GM21619 (cell line): ENCODE data around the gene WNT7A.
"Not testable (repeated sequence)": the region's sequence is repeated elsewhere in the genome, so short reads cannot be mapped to it uniquely, and the experiment has no call there.

Source experiments
- ATAC-seq: cut with Tn5 transposase; IDR thresholded peaks from one replicate; pipeline ENCODE4 v1.9.1; 2021; ENCODE audit not compliant: unreplicated experiment

WNT7A gene

GRCh38 chr3:13879946-13880810 is at the start of gene WNT7A:
Gene WNT7A, minus strand, starts transcription at chr3:13880071. Its CDS starts 255 bp downstream, at chr3:13879816.
- no peak for ATAC-seq

DNA sequence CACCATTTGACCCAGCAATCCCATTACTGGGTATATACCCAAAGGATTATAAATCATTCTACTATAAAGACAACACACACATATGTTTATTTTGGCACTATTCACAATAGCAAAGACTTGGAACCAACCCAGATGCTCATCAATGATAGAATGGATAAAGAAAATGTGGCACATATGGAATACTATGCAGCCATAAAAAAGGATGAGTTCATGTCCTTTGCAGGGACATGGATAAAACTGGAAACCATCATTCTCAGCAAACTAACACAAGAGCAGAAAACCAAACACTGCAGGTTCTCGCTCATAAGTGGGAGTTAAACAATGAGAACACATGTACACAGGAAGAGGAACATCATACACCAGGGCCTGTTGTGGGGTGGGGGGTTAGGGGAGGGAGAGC is 48.9 kb upstream of the WNT7A start:
- not testable (repeated sequence) for ATAC-seq

GRCh38 chr3:13927295-13927694 is 47.4 kb upstream of the WNT7A start:
- no peak for ATAC-seq

- ATAC-seq = no peak
Observed at GRCh38 chr3:13916375-13916774, 36.5 kb upstream of the WNT7A start.

- no peak for ATAC-seq
Observed at GRCh38 chr3:13902648-13903238, 22.9 kb upstream of the WNT7A start.

- no peak for ATAC-seq
Observed at GRCh38 chr3:13901935-13902584, 22.2 kb upstream of the WNT7A start.

- no peak for ATAC-seq
Observed at GRCh38 chr3:13898346-13898745, 18.5 kb upstream of the WNT7A start.

GRCh38 chr3:13896473-13897154 is 16.7 kb upstream of the WNT7A start:
- peak; percentile 41 for ATAC-seq

- peak; percentile 98 for ATAC-seq
Observed at GRCh38 chr3:13895155-13896105, 15.6 kb upstream of the WNT7A start.

DNA sequence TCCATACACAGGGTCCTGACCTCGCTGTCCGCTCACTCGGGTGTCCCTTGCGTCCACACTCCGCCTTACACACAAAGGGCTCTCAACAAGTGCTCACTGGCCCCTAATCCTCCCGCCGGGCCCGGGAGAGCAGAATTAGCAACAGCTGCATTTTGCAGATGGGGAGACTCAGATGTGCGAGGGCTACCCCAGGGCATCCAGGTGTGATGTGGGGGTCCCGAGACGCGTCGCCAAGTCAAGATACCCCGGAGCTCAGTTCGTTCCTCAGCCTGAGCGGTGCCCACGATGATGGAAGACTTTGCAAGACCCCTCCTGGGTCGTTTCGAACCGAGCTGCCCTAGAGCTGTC is 14.9 kb upstream of the WNT7A start:
- no peak for ATAC-seq

- no peak for ATAC-seq
Observed at GRCh38 chr3:13894096-13894806, 14.4 kb upstream of the WNT7A start.

- no peak for ATAC-seq
Observed at GRCh38 chr3:13892304-13892703, 12.4 kb upstream of the WNT7A start.

DNA sequence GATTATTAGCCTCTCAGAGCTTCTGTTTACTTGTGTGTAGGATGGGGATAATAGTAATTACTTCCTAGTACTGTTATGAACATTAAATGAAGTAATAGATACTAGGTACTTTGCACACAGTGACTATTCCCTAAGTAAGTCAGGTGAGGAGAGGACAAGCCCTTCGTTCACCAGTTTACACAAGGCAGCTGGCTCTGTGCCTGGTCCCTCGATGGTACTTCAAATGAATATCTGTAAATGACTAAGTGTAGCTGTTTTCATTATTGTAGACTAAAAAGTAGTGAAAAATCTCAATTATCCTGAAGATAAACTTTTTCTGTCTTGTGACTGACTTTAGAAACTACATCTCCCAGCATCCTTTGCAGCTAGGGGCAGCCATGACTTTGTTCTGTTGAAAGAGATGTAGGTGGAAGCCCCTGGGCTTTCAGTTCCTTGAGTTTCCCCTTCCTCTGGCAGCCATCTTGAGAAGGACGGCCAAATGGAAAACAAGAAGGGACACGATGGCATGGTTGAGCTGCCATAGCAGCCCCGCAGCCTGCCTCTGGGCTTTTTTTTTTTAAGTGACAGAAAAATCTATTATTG is 11.7 kb upstream of the WNT7A start:
- ATAC-seq = no peak

DNA sequence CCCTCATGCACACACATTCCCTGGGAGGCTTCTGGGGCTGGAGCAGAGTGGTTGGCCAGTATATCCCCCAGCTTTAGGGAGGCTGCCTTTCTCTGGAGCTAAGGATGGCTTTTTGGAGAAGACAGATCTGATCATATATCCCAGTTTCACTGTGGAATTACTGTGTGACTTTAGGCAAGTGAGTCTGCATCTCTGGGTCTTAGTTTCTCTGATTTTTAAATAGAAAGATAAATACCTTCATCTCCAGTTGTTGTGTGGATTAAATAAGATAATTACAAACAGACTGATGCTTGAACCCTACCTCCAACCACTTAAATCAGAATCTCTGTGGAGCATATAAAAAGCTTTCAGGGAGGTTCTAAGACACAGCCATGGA is 11.1 kb upstream of the WNT7A start:
- no peak for ATAC-seq

GRCh38 chr3:13890377-13891016 is 10.6 kb upstream of the WNT7A start:
- ATAC-seq = no peak

DNA sequence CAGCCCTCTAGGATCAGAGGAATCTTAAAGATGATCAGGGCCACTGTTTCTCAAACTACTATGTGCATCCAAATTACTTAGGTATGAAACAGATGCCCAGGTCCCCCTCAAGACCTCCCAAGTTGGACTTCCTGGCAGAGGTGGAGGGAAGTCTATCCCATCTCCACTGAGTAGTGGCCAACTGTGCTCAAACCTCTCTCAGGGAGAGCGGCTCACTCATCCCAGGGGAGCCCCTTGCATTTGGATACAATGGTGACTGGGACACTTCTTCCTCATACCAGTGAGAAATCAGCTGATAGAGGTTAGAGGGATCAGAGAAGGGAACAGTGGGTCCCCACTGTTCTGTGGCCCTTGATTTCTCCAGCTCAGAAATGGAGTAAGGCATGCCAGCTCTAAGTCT is 8.7 kb upstream of the WNT7A start:
- no peak for ATAC-seq

GRCh38 chr3:13887495-13888300 is 7.8 kb upstream of the WNT7A start:
- no peak for ATAC-seq

DNA sequence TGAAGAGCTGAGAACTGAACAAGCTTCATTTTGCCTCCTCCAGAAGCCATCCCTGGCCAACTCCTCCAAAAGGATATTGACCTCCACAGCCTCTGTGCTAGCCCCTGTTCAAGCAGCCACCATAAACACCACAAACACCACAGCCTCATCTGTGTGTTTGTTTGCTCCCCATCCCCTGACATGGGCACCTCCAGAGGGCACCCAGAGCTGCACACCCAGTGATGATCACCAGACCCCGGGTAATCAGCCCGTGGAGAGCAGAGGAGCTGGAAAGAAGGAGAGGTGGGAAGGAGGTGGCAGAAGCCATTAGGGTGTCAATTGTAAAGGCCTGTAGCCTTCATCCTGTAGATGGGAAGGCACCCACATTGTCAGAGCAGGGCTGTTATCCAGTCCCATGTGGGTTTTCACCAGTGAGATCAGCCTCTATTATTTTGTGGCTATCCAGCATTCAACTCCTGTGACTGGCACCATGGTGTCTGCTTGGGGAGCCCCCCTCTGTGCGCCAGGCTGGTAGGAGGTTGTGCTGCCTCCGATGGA is 6.8 kb upstream of the WNT7A start:
- no peak for ATAC-seq
